K562 (cell line): ENCODE measurements around the gene ARMC8. TPM values are rescaled to one million over a fixed set of nuclear protein-coding genes. Genes with fewer than 3 reads are reported as not detected.

ENCODE experiments used
- ATAC-seq: fragments of 200-7000 bp; cut with Tn5 transposase; 3 replicates; pipeline ENCODE4 v1.9.1; 2020; ENCODE audit warnings: moderate library complexity
- BruUV-seq: library from RNA; stranded (reverse); fragments of 400-500 nt; replicated peaks from 2 replicates; lab custom pipeline; 2021; lab: Mats Ljungman, UMichigan
- CTCF ChIA-PET: fragments of 300-600 bp; formaldehyde crosslinking; extraction: SDS; loops from one replicate; lab custom pipeline; 2021; ENCODE audit warnings: low intra/inter-chr PET ratio; lab: Yijun Ruan, JAX
- POLR2A ChIA-PET: fragments of 300-600, 350-650 bp; sonication (Branson Sonifier 250); formaldehyde crosslinking; extraction: SDS; loops from one replicate; lab custom pipeline; 2021; ENCODE audit warnings: antibody characterized with exemption, inconsistent platforms; lab: Yijun Ruan, JAX
- DNase-seq, 4 experiments: peaks; one replicate each; pipeline versions ENCODE4 v3.0.0 to v3.0.0-alpha.2; 2011 to 2018; ENCODE audit warnings: low spot score in 3 of 4, mixed read lengths in 3 of 4; ENCODE audit errors: extremely low read depth in 1 of 4
- FAIRE-seq: peaks from 2 replicates; lab custom pipeline; 2011; peaks lifted over from hg19 to GRCh38; lab: Jason Lieb, UNC
- H2AFZ ChIP-seq: 2 replicates; pipeline ENCODE4 v1.6.0; 2011; ENCODE audit warnings: low read depth, low read length, control low read depth, inconsistent platforms
- H3K27ac ChIP-seq: fragments of 200-600 bp; 3 replicates; pipeline ENCODE4 v1.8.0; 2011; ENCODE audit warnings: low read depth, mild to moderate bottlenecking, control low read depth, inconsistent platforms, low read length, moderate library complexity, mixed read lengths; ENCODE audit errors: extremely low read depth
- H3K27me3 ChIP-seq, 2 experiments: fragments of 300-600 bp in 1 of 2; 2 replicates in 1 of 2; 3 replicates in 1 of 2; pipeline versions ENCODE4 v1.6.0 to v1.8.0; 2011; ENCODE audit warnings: inconsistent platforms in 2 of 2, low read length in 2 of 2, mild to moderate bottlenecking in 1 of 2, mixed read lengths in 1 of 2, moderate library complexity in 1 of 2; ENCODE audit not compliant: control insufficient read depth in 2 of 2, insufficient read depth in 2 of 2
- H3K36me3 ChIP-seq: fragments of 300-600 bp; 3 replicates; pipeline ENCODE4 v1.8.0; 2011; ENCODE audit warnings: mild to moderate bottlenecking, low read length, inconsistent platforms; ENCODE audit not compliant: control insufficient read depth, insufficient read depth
- H3K4me1 ChIP-seq, 2 experiments: fragments of 200-600 bp in 1 of 2; replicated peaks in 1 of 2; 2 replicates in 1 of 2; 3 replicates in 1 of 2; pipeline versions ENCODE4 v1.5.1 to v1.8.0; 2011; ENCODE audit warnings: inconsistent platforms in 2 of 2, low read length in 2 of 2, mild to moderate bottlenecking in 1 of 2, mixed read lengths in 1 of 2, moderate library complexity in 1 of 2; ENCODE audit not compliant: control insufficient read depth in 2 of 2, insufficient read depth in 2 of 2
- H3K4me2 ChIP-seq: 2 replicates; pipeline ENCODE4 v1.6.1; 2011; ENCODE audit warnings: low read length, control low read depth, inconsistent platforms, mixed read lengths; ENCODE audit not compliant: insufficient read depth
- H3K4me3 ChIP-seq: fragments of 200-600 bp; sonication (generic), shearing (Covaris generic); 2 replicates; pipeline ENCODE4 v1.5.1; 2016; ENCODE audit warnings: control low read depth, inconsistent platforms
- H3K79me2 ChIP-seq: fragments of 200-600 bp; 3 replicates; pipeline ENCODE4 v1.8.0; 2011; ENCODE audit warnings: low read length, inconsistent platforms; ENCODE audit not compliant: control insufficient read depth, insufficient read depth
- H3K9ac ChIP-seq, 2 experiments: 2 replicates each; pipeline versions ENCODE4 v1.6.0 to v1.6.1; 2011; ENCODE audit warnings: low read depth in 2 of 2, low read length in 2 of 2, control low read depth in 1 of 2, inconsistent platforms in 1 of 2, mild to moderate bottlenecking in 1 of 2, mixed read lengths in 1 of 2; ENCODE audit not compliant: insufficient read depth in 1 of 2
- H3K9me1 ChIP-seq: one replicate; pipeline ENCODE4 v1.6.0; 2011; ENCODE audit warnings: inconsistent platforms, mild to moderate bottlenecking, low read length, moderate library complexity; ENCODE audit not compliant: control insufficient read depth, insufficient read depth
- H3K9me3 ChIP-seq: replicated peaks from 2 replicates; pipeline ENCODE4 v1.5.1; 2011; ENCODE audit warnings: low read depth, low read length, inconsistent platforms; ENCODE audit not compliant: control insufficient read depth, insufficient read depth
- H4K20me1 ChIP-seq: replicated peaks from 2 replicates; pipeline ENCODE4 v1.6.1; 2011; ENCODE audit warnings: low read length, inconsistent platforms, mixed read lengths; ENCODE audit not compliant: control insufficient read depth, insufficient read depth
- CREBBP ChIP-seq: IDR thresholded peaks from one replicate; pipeline ENCODE4 v1.6.1; 2012; ENCODE audit warnings: low read depth, mild to moderate bottlenecking, control low read depth, inconsistent platforms, low read length
- DACH1 ChIP-seq: fragments of 450-650 bp; IDR thresholded peaks from 2 replicates; pipeline ENCODE4 v1.6.1; 2018; ENCODE audit not compliant: partially characterized antibody
- ETV1 ChIP-seq: fragments of 450-650 bp; conservative IDR thresholded peaks from 2 replicates; pipeline ENCODE4 v1.6.1; 2016; ENCODE audit warnings: missing genetic modification characterization, control low read depth, low read depth, missing compliant biosample characterization
- FOXJ2 ChIP-seq: fragments of 200-800 bp; sonication (Bioruptor generic); IDR thresholded peaks from 2 replicates; pipeline ENCODE4 v1.6.1; 2016; ENCODE audit warnings: missing genetic modification characterization, missing compliant biosample characterization
- ILF3 ChIP-seq: fragments of 450-650 bp; IDR thresholded peaks from 2 replicates; pipeline ENCODE4 v1.6.1; 2018; ENCODE audit warnings: antibody characterized with exemption, mild to moderate bottlenecking, moderate library complexity, borderline replicate concordance
- MIER1 ChIP-seq: fragments of 450-650 bp; IDR thresholded peaks from 2 replicates; pipeline ENCODE4 v1.6.1; 2016; ENCODE audit warnings: antibody characterized with exemption, mild to moderate bottlenecking, low read depth
- PPARD ChIP-seq: fragments of 250-450 bp; sonication (Bioruptor Pico); IDR thresholded peaks from 2 replicates; pipeline ENCODE4 v1.8.0; 2022; ENCODE audit warnings: inconsistent platforms, mild to moderate bottlenecking, moderate library complexity
- RAD51 ChIP-seq: fragments of 450-650 bp; IDR thresholded peaks from 2 replicates; pipeline ENCODE4 v1.7.1; 2016; ENCODE audit warnings: low read depth, mild to moderate bottlenecking, borderline replicate concordance
- USF1 ChIP-seq: sonication (generic); formaldehyde crosslinking; IDR thresholded peaks from 2 replicates; pipeline ENCODE4 v1.9.0; 2022; ENCODE audit warnings: mild to moderate bottlenecking, missing genetic modification reagents
- ZNF384 ChIP-seq: IDR thresholded peaks from 2 replicates; pipeline ENCODE4 v1.6.1; 2012; ENCODE audit warnings: low read depth, low read length, improper control_type of control experiment
- ZNF76 ChIP-seq: fragments of 250-450 bp; sonication (Bioruptor Pico); IDR thresholded peaks from 2 replicates; pipeline ENCODE4 v1.4.0; 2020; ENCODE audit warnings: mild to moderate bottlenecking, moderate library complexity, borderline replicate concordance
- WGBS: fragments of 100-300 bp; shearing (Covaris generic); methylation state at CpG from one replicate; pipeline ENCODE4 v1.1.6; 2016; ENCODE audit warnings: low coverage, mixed read lengths; ENCODE audit not compliant: insufficient coverage; ENCODE audit errors: missing lambda C conversion rate; 5-methylcytosine and 5-hydroxymethylcytosine counted together
- in situ Hi-C: fragments of 300-500 bp; cut with MboI; formaldehyde crosslinking; loops from 4 replicates; pipeline ENCODE4 v1.15.0; 2018; ENCODE audit warnings: inconsistent platforms, mixed read lengths
- intact Hi-C: fragments of 100-400 bp; cut with micrococcal nuclease; formaldehyde crosslinking; loops from 2 replicates; pipeline ENCODE4 v1.14.2; 2022
- polyA plus RNA-seq, 8 experiments: library from polyadenylated mRNA; depleted of rRNA in 4 of 8; stranded (reverse) in 5 of 8; unstranded in 3 of 8; fragments of >200 nt; fragmentation: Nextera tagmentation in 2 of 8; fragmentation: Illumina TruSeq in 1 of 8; extraction: Ambion mirVana in 2 of 8; extraction: Trizol in 1 of 8; gene quantifications; 2 replicates each; pipeline versions ENCODE4 v1.2.1 to v1.2.3, GENCODE V29; 2011 to 2014; ENCODE audit warnings: inconsistent platforms in 1 of 8, missing spikeins in 1 of 8
- total RNA-seq, 7 experiments: library from RNA; depleted of rRNA in 6 of 7; stranded (reverse); fragments of >200 nt in 6 of 7; fragmentation: Illumina TruSeq in 2 of 7; extraction: Trizol in 2 of 7; gene quantifications; 2 replicates each; pipeline versions ENCODE4 v1.2.1 to v1.2.3, GENCODE V29; 2011 to 2021; ENCODE audit warnings: low replicate concordance in 1 of 7

ARMC8 gene
- total and polyA plus RNA-seq, 9 of the 15 experiments (the other 6 are each of a cell fraction or from before 2014, with no cell fraction given), result 22.4 to 76.1 (median 37.3) TPM

- no peaks in the 10 kb centered on the region for H3K79me2 ChIP-seq
- DNase-seq, result no peak
- TF ChIP-seq PPARD (CRISPR knock-in tag) (no peak), ETV1 (tag) (no peak)
- TF ChIP-seq, all 486 proteins: peak for 0
- WGBS, result 88% methylated on average over 1 of the region's 1 CpG
- H4K20me1 ChIP-seq, result no peaks in the 10 kb centered on the region
- no peak overlapping the region for H2AFZ ChIP-seq
- ChIA-PET CTCF (no interaction called here), POLR2A (no interaction called here)
- FAIRE-seq (no peak), ATAC-seq (no peak)
- H3K36me3 ChIP-seq, result peaks cover 10% of the 10 kb centered on the region; the same call in 2 of the 3 replicates
- in situ Hi-C loops (no loop called here), intact Hi-C loops (no loop called here)
- no peak overlapping the region for H3K4me2 ChIP-seq
- BruUV-seq, result no TSS peak
- no peaks in the 10 kb centered on the region for H3K9me1 ChIP-seq
- no peak overlapping the region for H3K9ac ChIP-seq
- no peak overlapping the region for H3K27ac ChIP-seq
- no peaks in the 10 kb centered on the region for H3K9me3 ChIP-seq
- H3K4me1 ChIP-seq, result no peaks in the 10 kb centered on the region; a peak in 1 of 5 replicates
- H3K4me3 ChIP-seq, result no peak overlapping the region
- no peaks in the 10 kb centered on the region for H3K27me3 ChIP-seq
These were observed 67.1 kb downstream of the ARMC8 start for GRCh38 chr3:138254216-138254615.

GRCh38 chr3:138256022-138256421 lies 68.9 kb downstream of the ARMC8 start:
- Histone ChIP-seq H3K27ac (no peak overlapping the region), H3K9me3 (no peaks in the 10 kb centered on the region), H3K27me3 (no peaks in the 10 kb centered on the region), H3K36me3 (peaks cover 10% of the 10 kb centered on the region; the same call in 2 of the 3 replicates), H3K79me2 (no peaks in the 10 kb centered on the region), H3K4me3 (no peak overlapping the region), H3K4me2 (no peak overlapping the region), H2AFZ (no peak overlapping the region), H3K9ac (no peak overlapping the region), H4K20me1 (no peaks in the 10 kb centered on the region), H3K9me1 (no peaks in the 10 kb centered on the region), H3K4me1 (no peaks in the 10 kb centered on the region; a peak in 2 of 5 replicates)
- 60% methylated on average over 1 of the region's 1 CpG for WGBS
- BruUV-seq, result no TSS peak
- no peak for DNase-seq
- ChIA-PET POLR2A (no interaction called here), CTCF (no interaction called here)
- in situ Hi-C loops (no loop called here), intact Hi-C loops (no loop called here)
- ATAC-seq, result no peak
- FAIRE-seq, result no peak
- TF ChIP-seq ZNF384 (no peak), CREBBP (no peak), RAD51 (no peak), DACH1 (no peak), MIER1 (no peak), USF1 (no peak), FOXJ2 (no peak), ILF3 (no peak), ZNF76 (CRISPR knock-in tag) (no peak)
